ENCODE data around the gene SLC13A3.

The SLC13A3 gene

DNA sequence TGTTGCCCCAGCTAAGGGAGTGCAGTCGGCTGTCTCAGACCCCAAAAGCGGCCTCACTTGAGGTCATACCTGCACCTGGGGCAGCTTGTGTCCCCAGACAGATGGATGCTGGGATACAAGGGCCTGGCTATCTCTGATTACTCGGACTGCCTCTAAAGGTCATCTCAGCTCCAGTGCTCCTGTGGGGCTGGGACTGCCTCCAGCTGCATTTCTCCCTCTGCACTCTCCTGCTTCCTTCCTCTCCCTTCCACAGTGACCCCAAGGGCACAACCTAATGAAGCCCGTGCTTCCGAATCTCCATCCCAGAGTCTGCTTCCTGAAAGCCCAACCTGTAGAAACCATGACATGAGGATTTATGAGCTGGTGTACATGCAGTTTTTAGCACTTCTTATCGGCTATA lies 78.0 kb downstream of the SLC13A3 start:
- no peak for DNase-seq

DNA sequence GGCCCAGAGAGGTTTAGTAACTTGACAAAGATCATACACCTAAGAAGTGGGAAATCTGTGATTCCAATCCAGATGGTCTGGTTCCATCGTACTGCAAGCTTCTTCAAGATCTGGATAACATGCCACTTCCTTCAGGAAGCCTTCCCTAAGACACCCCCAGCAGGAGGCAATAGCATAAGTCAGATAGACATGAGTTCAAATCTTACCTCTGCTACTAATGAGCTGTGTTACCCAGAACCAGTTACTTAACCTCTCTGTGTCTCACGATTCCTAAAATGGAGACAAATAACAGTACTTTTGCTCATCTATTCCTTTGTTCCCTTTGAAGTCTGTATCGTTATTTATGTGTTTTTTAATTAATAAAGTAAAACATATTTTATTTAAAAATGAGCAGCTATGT lies 78.5 kb downstream of the SLC13A3 start:
- no peak for DNase-seq

DNA sequence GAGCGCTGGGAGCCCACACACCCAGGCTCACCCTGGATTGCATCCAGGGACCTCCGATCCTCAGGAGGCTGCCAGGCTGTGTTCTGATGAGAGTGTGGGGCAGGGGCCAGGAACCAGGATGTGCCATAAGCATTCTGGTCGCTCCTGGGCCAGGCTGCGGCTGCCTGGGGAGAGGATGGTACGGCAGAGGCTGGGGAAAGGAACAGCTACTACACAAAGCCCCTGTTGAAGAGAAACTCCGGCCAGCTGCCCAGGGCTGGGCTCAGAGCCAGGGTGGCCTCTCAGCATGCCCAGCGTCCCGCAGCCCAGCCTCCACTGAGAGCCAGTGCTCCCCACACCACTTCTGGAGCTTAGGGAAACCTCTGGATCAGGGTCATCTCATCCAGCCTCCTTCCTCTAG lies 79.1 kb downstream of the SLC13A3 start:
- DNase-seq, result no peak

DNA sequence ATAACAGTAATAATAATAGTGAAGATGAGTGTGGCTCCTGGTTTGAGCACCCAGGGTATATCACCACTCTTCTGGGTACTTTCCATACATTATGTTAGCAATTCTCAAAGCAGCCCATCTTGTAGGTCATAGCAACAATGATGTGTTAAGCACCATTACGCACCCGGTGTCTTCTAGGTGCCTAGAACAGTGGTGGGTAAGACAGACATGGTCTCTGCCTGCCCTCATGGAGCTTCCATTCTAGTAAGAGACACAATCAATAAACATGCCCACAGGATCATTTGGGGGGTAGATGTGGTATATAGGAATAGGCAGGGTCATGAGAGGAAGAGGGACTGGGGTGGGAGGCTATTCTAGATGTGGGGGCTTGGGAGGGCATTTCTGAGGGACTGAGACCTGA lies 79.8 kb downstream of the SLC13A3 start:
- no peak for DNase-seq

DNA sequence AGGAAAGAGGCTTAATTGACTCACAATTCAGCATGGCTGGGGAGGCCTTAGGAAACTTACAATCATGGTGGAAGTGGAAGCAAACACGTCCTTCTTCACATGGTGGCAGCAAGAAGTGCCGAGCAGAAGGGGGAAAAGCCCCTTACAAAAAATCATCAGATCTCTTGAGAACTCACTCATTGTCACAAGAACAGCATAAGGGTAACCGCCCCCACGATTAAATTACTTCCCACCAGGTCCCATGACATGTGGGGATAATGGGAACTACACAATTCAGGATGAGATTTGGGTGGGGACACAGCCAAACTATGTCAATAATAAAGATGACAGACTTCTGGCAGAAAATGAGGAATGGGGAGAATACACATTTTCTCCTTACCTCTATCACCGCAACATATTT lies 80.3 kb downstream of the SLC13A3 start:
- no peak for DNase-seq

DNA sequence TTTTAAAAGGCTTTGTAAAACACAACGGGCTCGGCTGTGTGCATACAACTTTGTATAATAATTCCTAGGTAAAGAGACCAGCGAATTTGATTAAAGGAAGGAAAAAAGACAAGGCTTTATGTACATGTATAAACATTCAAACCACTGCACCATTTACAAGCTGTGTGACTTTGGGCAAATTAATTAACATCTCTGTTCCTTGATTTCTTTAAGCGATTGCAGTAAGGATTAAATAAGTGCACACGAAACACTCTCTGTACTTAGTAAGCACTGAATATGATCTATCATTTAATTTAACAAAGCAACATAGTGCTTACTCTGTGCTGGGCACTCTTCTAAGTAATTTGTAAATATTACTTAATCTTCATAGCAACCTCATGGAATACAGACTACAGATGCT lies 81.3 kb downstream of the SLC13A3 start:
- DNase-seq, result no peak

DNA sequence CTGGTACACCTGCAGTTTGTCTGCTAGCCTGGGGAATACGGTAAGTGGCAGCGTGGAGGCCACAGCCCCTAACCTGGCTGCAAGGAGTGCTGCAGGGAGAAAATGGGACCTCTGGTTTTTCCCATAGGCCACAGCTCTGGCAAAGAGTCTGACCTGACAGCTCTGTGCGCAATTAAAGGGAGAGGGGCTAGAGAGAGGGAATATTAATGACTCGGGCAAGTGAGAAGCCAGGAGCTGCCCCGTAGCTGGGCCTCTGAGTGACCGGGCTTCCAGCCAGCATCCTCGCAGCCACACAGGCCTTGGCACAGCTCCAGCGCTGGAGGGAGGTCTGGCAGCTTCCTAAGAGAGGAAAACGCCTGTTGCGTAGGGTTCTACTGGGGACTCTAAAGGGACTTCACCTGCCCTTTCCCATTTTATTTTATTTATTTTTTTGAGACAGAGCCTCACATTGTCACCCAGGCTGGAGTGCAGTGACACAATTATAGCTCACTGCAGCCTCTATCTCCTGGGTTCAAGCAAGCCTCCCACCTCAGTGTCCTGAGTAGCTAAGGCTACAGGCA lies 82.6 kb downstream of the SLC13A3 start:
- no peak for DNase-seq

DNA sequence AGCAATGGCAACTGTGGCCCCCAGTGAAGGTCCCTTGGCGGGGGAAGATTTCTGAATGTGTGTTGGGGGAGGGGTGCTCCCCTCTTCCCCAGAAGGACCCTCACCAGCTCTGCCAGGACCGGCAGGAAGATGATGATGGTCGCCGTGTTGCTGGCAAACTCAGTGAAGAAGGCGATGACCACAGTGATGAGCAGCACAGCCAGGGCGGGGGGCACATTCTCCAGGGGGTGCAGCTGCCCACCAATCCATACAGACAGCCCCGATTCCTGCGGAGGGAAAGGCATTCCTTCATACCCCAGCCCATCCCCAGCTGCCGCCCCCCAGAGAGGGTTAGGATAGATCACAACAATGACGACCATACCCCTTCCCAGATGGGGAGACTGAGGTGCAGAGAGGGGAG lies 85.1 kb downstream of the SLC13A3 start:
- DNase-seq, result no peak

DNA sequence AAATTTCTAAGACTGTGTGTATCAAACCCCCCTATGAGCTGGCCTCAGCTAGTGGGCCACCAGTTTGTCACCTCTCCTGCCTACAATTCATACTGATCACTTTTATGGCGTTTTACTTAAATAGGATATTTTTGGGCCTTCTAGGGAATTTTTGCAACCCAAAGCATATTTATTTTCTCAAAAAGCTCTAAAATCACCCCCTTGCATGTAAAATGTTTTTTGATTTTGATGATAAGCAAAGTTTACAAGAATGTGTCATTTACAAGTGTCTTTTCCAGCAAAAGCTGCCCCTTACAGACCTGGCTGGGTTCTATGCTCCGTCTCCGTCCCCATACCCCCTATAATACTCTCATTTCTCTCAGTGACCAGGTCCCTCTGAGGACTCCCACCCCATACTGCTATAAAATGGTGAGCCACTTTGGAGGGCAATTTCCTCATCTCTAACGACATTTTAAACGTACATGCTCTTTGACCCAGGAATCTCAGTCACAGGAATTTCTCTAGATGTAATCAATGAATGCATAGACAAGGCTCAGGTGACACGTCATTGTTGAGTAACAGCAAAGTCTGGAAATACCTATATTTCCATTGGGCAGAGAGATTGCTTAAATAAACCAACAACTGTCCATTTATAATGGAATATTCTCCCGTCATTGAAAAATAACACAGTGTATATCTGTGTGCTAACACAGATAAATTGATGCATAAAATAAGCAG lies 86.9 kb downstream of the SLC13A3 start:
- DNase-seq, result no peak

DNA sequence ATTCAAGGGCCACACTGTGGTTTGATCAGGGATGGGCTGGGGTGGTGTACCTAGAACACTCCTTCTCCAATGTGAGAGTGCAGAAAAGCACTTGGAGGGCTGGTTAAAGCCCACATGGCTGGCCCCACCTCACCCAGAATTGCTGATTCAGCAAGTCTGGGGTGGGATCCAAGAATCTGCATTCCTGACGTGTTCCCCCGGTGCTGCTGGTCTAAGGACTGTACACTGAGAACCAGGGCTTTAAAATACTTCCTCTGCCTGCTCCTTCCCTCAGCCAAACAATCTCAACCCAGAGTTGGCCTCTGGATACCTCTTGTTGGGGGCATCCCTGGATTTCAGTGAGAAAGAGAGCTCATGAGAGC lies 87.4 kb downstream of the SLC13A3 start:
- no peak for DNase-seq

DNA sequence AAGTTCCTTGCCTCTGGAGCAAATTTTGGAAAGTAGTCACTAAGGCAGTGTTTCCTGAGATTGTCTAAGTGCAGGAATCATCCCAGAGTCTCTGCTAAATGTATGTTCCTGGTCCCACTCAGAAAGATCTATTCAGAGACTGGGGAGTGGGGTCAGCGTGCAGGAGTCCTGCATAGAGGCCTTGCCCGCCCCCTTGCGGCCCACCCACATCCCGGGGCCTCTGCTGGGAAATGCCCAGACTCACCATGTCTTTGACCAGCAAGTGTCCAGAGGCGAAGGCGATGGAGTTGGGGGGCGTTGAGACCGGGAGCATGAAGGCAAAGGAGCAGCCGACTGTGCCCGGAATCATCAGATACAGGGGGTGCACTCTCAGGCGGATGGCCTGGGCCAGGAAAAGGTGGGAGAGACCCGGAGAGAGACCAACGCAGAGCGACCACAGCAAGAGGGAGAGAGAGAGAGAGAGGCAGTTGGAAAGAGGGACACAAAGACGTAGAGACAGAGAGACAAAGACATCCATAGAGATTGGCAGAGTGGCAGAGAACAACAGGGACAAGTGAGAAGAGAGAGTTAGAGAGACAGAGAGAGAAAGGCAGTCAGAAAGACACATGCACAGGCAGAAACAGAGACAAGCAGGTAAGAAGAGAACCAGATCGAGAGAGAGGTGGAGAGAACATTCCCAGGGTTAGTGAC lies 87.9 kb downstream of the SLC13A3 start:
- no peak for DNase-seq

DNA sequence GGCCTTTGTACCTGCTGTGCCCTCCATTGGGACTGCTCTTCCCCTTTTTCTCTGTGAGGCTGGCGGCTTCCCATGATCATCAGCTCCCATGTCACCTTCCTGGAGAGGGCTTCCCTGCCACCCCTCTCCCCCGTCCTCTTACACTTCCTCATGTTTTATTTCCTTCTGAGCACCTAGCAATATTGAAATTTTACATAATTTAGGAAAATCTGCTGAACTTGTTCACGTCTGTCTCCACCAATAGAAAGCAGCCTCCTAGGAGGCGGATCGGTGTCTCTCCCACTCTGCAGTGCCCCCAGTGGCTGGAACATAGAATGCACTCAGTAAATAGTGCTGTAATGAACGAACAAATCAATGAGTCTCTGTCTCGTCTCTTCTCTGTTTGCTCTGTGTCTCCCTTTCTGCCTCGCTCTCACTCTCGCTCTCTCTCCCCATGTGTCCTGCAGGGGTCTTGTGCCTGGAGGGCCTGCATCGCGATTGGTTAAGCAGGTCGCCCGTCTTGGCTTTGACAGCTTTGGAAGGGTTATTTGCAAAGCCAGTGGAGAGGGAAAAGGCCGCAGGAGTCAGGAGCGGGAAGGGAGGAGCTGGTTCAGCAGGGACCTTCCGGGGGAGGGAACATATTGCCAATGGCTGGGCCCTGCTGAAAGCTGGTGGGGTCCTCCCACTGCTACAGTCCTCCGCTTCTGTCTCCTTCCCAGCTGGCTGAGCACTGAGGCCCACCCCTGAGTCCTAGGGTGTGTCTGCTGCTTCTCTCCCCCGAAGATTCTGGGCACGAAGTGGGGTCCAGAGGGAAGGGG lies 88.7 kb downstream of the SLC13A3 start:
- DNase-seq, result peak; percentile 12

DNA sequence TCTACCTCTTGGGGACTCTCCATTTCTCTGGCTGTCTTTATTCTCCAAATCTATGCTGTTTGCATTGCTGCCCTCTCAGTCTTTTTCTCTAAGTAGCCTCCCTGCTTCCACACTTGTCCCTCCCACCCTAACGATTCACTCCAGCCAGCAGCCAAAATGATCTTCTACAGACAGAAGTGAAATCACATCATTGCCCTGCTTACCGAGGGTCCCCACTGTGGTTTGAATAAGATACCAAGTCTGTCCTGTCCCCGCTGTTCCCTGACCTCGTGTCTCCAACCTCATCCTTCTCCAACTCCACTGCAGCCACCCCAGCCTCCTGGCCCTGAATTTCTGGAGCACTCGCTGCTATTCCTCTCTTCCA lies 89.3 kb downstream of the SLC13A3 start:
- no peak for DNase-seq

DNA sequence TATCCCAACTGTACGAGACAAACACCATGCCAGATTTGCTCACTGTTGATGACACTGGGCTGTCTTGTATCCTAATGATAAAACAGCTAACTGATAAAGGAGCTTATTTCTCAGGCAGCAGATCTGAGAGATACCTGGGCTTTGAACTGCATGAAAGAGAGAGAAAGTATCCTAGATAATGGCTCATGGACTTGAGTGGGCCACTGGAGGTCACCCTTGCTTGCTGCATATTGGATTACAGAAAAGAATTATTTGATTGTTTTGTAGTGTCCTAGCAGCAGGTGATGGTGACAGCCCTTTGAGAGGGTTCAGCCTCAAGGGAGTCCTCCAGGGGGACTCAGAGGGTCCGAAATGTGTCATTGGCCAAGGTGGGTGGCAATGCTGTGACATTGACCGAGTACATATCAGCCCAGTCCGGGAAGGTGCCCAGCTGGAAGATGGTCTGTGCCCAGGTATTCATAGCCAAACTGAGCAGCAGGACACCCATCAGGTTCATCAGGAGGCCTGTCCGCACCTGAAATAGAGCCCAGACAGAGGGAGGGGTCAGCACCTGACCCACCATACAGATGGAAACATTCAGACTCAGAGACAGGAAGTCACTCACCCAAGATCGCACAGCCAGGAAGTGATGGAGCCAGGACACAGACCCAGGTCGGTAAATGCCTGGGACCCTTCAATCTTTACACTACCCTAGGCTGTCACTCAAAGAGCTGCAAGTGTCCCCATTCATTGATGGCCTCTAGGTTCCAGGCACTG lies 91.4 kb downstream of the SLC13A3 start:
- no peak for DNase-seq

DNA sequence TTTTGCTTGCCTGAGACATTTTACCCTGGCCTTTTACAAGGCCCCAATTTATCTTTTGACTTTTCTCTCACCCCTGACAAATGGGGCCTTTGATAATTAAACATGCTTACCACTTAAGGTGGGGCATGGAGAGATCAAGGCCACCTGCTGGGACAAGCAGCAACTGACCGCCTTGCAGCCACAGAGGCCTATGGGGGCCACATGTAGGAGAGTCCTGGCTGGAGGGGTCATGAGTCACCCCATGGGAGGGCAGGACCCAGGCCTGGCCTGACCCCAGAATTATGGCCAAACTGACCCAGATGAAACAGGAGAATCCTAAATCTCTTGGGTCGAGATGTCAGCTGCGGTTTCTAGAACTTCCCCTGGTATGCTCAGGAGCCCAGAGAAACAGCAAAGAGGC lies 92.3 kb downstream of the SLC13A3 start:
- no peak for DNase-seq

DNA sequence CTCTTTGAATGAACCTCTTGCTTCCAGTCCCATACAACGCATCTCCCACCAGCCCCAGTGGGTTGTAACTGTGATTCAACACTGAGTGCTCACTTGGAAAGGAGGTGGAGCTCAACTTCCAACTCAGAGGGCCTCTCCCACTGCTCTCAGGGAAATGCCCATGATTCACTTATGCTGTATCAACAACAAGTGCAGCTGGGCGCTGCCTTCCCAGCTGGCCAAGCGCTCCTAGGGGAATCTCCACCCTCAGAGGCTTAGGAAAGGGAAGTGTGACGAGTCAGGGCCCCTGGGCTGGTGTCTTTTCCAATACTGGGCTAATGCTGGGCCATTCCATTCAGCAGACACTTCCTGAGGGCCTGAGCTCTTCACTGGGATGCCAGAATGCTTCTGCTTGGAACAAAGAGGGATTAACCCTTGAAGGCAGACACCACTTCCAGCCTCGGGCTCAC lies 92.7 kb downstream of the SLC13A3 start:
- no peak for DNase-seq

DNA sequence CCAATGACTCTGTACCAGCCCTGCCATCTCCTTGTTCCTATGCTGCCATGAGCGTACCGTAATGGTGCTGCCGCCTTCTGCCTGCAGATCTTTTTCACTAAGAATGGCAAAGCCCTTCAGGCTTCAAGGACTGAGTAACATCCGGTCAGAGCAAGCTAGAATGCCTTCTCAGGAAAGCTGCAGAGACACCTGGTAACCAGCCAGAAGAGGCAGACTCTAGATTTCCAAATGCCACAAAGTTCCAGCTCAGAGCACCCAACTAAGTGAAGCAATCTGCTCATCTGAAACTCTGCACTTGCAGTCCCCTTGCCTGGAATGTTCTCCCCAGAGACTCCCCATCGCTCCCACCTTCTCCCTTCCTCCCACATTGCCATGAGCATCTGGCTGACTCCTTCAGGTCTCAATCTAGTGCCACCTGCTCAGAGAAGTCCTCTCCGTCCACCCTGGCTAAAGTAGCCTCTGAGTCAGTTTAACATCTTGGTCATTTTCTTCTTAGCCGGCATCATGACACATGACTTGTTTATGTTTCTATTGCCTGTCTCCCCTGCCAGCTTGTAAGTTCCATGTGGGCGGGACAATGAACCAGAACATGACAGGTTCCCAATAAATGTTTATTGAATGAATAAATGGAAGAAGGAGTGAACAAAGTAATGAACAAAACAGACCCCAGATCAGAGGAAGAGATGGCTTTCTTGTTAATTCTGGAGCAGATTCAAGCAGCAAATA lies 93.9 kb downstream of the SLC13A3 start:
- no peak for DNase-seq

DNA sequence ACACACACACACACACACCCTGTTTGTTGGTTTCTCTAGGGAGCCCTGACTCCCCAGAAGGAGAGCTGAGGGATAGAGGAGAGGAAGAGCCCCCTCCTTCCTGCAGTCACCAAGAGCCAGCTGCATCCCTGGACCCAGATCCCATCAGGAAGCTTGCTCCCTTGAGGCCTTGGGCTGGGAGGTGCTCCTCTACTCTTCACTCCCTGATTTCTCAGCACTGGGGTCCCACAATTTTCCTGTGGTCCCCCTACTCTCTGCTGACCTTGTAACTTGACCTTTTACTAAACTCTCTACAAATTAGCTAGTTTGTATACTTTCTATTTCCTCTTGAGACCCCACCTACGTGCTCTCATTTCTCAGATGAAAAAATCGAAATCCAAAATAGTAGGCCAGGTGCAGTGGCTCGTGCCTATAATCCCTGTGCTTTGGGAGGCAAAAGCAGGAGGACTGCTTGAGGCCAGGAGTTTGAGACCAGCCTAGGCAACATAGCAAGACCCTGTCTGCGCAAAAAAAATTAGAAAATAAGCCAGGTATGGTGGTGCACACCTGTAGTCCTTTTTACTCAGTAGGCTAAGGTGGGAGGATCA lies 95.8 kb downstream of the SLC13A3 start:
- no peak for DNase-seq

DNA sequence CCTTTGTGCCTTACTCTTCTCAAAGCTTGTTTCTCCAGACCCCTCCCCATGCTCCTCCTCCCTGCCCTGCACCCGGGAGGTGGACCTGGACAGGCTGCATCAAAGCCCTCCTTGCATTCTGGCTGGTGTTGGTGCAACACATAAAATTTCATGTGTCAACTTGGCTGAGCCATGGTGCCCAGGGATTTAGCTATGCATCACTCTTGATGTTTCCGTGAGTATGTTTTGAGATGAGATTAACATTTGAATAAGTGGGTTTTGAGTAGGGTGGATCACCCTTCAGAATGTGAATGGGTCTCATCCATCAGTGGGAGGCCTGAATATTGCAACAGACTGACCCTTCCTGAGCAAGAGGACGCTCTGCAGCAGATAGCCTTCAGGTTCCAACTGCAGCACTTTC lies 96.4 kb downstream of the SLC13A3 start:
- no peak for DNase-seq

DNA sequence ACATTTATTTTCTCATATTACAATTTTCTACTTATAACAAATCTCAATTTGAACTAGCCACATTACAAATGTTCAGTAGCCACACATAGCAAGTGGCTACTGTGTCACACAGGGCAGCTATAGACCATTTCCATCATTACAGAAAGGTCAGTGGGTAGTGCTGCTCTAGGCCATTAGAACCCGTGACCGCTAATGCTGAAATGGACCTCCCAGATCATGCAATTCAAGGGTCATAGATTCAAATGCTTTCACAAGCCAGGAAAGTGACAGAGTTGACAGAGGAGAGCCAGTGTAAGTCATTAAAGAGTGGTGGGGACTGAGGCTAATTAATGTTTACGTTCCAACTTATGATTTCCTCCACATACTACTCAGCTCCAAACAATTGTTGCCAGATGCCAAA lies 97.3 kb downstream of the SLC13A3 start:
- no peak for DNase-seq

DNA sequence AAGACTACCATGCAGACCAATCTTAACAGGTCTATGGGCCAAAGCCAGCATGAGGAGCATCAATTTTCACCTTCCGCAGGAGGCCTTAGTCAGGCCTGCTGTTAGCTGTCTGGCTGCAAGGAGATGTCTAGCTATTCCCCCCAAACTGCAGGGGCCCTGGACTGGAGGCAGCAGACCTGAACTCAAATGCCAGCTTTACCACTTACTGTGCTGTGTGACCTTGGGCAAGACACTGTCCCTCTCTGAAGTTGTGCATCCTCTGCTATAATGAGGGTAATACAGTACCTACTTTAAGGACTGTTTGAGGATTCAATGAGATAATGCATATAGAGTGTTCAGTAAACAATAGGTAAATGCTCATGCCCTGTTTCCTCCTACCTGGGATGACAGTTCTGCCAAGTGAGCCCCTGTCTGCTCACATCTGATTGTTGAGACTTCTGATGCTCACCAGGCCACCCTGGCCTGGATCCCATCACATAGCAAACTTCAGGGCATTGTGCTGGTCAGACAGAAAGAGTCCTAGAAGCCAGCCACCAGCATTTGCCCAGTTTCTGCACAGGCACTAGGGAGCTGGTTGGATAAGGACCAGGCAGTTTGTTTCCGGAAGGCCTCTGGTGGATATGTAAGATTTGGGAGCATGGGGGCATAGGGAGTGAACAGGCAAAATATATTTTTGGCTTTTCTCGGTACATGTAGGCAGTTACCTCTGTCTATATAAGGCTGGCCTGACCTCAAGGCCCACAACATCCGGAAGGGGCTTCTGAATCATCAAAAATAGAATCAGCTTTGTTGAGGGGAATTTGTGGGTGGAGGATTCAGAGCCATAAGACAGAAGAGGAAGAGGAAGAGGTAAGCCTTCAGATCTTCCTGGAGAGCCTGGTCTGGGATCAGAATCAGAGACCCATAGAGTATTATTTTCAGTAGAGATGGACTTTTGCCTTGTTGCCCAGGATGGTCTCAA lies 98.5 kb downstream of the SLC13A3 start:
- DNase-seq, result no peak

Measured in effector CD8-positive, alpha-beta T cell (primary cell).